Activated CD4-positive, alpha-beta T cell treated with anti-CD3 and anti-CD28 coated beads for 24 hours (primary cell): ENCODE results near the gene PPP2R3A.
"Not testable (repeated sequence)": the region's sequence is repeated elsewhere in the genome, so short reads cannot be mapped to it uniquely, and the experiment has no call there.

Source experiments
- DNase-seq, 2 donors: peaks; one replicate each; pipeline ENCODE4 v3.0.0-alpha.2; 2020; ENCODE audit warnings: low read depth in 2 of 2

Gene PPP2R3A

DNA sequence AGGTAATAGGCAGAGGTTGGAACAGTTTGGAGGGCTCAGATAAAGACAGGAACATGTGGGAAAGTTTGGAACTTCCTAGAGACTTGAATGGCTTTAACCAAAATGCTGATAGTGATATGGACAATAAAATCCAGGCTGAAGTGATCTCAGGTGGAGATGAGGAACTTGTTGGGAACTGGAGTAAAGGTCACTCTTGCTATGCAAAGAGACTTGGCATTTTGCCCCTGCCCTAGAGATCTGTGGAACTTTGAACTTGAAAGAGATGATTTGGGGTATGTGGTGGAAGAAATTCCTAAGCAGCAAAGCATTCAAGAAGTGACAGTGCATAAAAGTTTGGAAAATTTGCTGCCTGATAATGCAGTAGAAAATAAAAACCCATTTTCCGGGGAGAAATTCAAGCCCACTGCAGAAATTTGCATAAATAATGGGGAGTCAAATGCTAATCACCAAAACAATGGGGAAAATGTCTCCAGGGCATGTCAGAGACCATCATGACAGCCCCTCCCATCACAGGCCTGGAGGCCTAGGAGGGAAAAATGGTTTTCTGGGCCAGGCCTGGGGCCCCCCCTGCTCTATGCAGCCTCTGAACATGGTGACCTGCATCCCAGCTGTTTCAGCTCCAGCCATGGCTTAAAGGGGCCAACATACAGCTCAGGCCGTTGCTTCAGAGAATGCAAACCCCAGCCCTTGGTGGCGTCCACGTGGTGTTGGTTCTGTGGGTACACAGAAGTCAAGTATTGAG is 118.3 kb downstream of the PPP2R3A start:
- DNase-seq = not testable (repeated sequence)

DNA sequence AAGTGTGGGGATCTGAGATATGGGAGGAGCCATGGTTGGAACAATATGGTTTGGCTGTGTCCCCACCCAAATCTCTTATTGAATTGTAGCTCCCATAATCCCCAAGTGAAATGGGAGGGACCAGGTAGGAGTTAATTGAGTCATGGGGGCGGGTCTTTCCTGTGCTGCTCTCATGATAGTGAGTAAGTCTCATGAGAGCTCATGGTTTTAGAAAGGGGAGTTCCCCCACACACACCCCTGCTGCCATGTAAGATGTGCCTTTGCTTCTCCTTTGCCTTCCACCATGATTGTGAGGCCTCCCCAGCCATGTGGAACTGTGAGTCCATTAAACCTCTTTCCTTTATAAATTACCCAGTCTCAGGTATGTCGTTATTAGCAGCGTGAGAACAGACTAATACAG is 119.5 kb downstream of the PPP2R3A start:
- DNase-seq = not testable (repeated sequence)

DNA sequence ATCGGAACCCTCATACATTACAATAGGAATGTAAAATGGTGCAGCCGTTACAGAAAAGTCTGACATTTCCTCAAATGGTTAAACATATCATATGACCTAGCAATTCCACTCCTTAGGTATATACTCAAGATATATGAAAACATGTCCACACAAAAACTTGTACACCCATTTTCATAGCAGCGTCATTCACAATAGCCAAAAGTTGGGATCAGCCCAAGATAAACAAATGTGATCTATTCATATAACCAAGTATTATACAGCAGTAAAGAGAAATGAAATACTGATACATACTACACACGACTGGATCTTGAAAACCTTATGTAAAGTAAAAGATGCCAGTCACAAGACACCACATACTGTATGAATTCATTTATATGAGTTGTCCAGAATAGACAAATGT is 128.2 kb downstream of the PPP2R3A start:
- DNase-seq = no peak

DNA sequence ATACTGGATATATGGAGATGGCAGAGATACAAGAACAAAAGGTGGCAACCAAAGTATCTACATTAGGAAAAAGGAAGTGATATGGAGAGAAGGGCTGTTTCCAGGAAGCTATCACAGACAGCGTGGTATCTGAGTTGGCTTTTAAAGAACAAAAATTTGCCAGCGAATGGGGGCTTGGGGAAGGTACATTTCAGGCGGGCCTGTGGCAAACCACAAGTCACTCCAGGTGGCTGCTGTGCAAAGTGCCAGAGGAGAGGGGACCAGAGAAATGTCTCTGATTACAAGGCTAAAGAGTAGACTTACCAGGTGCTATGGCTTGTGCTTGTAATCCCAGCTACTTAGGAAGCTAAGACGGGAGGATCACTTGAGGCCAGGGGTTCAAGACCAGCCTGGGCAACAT is 139.5 kb downstream of the PPP2R3A start:
- DNase-seq = no peak

DNA sequence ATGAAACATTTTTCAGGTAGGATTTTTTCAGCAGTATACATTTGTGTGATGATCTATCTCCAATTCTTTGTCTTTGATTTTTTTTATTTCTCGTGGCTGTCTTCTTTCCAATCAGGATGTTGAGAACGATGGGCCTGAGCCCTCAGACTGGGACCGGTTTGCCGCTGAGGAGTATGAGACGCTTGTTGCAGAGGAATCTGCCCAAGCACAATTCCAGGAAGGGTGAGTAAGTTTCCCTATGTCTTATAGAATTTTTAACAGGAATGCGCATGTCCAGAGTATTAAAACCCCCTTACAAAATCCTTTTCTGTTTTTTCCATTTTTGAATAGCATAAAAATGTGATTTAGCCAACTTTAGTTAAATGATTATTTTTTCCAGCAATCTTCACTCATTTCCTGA is 140.6 kb downstream of the PPP2R3A start:
- no peak for DNase-seq

DNA sequence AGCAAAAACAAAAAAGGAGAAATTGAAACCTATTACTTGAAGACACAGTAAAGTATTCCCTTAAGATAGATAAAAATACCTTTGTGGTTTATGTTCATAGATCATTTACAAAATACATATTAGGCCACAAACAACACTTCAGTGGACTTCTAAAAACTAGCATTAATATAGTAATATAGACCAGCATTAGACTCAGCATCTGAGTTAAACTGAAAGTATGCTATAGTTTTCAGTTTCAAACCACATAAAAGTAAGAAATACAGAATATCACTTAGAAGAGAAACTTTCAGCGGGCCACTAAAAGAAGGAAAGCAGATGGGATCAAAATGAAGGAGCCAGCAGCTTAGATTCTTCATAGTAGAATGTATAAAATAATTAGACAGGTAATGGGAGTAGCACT is 144.0 kb downstream of the PPP2R3A start:
- DNase-seq = no peak

DNA sequence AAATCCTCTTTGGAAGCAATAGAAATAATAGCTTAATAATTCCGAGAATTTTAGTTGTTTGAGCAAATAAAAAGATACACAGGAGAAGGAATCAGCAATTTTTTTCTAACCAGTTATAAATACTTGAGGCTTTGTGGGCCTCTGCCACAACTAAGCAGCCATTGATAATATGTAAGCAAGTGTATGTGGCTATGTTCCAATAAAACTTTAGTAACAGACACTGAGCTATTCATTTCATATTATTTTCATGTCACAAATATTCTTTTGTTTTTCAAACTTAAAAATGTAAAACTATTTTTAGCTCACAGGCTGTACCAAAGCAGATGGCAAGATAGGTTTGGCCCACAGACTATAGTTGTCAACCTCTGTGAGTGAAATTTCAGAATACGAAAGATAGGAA is 145.0 kb downstream of the PPP2R3A start:
- DNase-seq = no peak

DNA sequence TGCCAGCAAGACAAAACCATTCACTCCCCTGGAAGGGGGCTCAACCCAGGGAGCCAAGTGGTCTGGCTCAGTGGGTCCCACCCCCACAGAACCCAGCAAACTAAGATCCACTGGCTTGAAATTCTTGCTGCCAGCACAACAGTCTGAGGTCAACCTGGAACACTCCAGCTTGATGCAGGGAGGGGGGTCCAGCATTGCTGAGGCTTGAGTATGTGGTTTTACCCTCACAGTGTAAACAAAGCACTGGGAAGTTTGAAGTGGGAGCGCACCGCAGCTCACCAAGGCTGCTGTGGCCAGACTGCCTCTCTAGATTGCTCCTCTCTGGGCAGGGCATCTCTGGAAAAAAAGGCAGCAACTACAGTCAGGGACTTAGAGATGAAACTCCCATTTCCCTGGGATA is 148.9 kb downstream of the PPP2R3A start:
- no peak for DNase-seq

DNA sequence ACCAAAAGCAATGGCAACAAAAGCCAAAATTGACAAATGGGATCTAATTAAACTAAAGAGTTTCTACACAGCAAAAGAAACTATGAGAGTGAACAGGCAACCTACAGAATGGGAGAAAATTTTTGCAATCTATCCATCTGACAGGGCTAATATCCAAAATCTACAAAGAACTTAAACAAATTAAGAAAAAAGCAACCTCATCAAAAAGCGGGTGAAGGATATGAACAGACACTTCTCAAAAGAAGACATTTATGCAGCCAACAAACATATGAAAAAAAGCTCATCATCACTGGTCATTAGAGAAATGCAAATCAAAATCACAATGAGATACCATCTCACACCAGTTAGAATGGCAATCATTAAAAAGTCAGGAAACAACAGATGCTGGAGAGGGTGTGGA is 153.8 kb downstream of the PPP2R3A start:
- DNase-seq = not testable (repeated sequence)

DNA sequence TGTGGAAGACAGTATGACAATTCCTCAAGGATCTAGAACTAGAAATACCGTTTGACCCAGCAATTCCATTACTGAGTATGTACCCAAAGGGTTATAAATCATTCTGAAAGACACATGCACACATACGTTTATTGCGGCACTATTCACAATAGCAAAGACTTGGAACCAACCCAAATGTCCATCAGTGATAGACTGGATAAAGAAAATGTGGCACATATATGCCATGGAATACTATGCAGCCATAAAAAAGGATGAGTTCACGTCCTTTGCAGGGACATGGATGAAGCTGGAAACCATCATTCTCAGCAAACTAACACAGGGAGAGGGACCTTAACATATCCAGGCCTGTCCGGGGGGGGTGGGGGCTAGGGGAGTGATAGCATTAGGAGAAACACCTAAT is 154.3 kb downstream of the PPP2R3A start:
- DNase-seq = not testable (repeated sequence)

DNA sequence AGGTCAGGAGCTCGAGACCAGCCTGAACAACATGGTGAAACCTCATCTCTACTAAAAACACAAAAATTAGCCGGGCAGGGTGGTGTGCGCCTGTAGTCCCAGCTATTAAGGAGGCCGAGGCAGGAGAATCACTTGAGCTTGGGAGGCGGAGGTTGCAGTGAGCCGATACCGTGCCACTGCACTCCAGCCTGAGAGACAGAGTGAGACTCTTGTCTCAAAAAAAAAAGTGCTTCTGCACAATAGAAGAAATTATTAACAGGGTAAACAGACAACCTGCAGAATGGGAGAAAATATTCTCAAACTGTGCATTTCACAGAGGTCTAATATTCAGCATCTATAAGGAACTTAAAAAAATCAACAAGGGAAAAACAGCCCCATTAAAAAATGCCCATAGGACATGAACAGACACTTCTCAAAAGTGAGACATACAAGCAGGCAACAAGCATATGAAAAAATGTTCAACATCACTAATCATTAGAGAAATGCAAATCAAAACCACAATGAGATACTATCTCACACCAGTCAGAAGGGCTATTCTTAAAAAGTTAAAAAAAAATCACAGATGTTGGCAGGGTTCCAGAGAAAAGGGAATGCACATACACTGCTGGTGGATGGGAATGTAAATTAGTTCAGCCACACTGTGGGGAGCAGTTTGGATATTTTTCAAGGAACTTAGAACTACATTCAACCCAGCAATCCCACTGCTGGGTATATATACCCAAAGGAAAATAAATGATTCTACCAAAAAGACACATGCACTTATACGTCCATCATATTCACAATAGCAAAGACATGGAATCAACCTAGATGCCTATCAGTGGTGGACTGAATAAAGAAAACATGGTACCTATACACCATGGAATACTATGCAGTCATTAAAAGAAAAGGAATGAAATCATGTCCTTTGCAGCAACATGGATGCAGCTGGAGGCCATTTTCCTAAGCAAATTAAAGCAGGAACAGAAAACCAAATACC is 155.1 kb downstream of the PPP2R3A start:
- no peak for DNase-seq

DNA sequence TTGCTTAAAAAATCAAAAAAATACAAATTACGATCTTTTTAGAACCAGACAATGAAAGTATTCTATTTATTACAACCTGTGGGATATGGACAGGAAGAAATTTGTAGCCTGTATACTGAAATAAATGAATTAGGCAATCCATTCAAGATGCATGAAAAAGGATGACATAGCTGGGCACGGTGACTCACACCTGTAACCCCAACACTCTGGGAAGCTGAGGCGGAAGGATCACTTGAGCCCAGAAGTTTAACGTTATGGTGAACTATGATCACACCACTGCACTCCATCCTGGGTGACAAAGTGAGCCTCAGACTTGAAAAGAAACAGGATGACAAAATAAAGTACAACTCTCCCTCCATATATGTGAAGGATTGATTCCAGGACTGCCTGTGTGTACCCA is 156.5 kb downstream of the PPP2R3A start:
- DNase-seq = no peak

DNA sequence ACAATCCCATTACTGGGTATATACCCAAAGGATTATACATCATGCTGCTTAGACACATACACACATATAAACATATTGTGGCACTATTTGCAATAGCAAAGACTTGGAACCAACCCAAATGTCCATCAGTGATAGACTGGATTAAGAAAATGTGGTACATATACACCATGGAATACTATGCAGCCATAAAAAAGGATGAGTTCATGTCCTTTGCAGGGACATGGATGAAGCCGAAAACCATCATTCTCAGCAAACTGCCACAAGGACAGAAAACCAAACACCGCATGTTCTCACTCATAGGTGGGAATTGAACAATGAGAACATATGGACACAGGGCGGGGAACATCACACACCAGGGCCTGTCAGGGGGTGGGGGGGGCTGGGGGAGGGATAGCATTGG is 166.1 kb downstream of the PPP2R3A start:
- not testable (repeated sequence) for DNase-seq

DNA sequence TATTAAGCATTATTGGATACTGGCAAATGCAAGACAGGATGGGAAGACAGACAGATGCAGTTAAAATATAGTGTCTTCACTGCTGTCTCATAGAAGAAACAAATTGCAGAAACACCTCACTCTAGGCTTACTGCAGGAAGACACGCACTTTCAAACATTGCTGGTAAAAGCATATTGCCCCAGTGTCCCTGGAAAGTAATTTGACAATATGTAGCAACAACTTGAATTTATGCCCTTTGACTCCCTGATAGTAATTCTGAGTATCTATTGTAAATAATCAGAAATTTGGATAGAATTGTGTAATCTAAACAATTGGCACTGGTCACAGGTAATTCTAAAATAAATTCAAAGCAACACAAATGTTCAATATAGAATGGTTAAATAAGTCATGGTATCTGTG is 168.6 kb downstream of the PPP2R3A start:
- DNase-seq = no peak

DNA sequence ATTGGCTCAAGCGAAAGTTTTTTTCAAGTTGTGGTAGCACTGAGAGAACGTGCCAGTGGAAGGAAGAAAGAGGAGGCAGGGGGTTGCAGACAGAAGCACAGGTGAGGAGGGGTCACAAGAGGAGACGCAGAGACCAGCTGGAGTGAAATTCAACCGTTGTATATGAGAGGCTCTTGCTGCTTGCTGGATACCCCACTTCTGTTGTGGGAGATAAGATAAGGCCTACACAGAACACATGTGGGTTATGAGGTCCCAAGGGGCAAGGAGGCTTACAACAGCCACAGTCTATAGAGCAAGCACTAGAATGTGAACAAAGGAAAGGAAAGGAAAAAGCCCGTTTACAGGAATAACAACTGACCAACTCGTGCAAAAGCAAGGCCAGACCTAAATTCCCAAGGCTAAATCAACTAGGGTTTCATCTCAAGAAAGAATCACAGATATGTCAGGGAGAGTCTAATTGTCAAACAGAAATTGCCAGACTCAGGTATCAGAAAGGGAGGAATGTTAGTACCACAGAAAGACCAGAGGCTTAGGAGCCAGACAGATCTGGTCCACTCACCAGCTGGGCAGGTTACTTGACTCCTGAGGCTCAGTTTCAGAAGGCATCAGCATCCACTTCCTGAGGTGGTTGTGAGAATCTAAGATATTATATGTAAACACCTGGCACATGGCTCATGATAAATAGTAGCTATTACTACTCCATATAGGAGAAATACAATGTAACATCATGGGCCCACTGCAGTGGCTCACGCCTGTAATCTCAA is 169.7 kb downstream of the PPP2R3A start:
- no peak for DNase-seq

DNA sequence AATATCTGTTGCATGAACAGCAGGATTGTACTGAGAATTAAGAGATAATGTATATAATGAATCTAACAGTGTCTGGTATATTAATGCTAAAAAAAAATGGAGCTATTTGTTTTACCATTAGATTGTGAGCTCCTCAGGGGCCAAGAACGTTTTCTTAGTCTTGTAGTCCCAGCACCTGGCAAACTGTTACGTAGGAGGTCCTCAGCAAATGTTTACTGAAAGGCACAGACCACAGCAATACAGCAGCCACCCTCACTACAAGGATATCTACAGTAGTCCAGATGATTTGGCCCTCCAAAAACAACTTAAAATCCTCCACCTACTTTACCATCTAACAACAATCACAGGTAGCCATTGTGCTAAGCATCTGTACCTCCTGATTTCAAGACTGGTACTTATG is 170.9 kb downstream of the PPP2R3A start:
- DNase-seq = no peak

DNA sequence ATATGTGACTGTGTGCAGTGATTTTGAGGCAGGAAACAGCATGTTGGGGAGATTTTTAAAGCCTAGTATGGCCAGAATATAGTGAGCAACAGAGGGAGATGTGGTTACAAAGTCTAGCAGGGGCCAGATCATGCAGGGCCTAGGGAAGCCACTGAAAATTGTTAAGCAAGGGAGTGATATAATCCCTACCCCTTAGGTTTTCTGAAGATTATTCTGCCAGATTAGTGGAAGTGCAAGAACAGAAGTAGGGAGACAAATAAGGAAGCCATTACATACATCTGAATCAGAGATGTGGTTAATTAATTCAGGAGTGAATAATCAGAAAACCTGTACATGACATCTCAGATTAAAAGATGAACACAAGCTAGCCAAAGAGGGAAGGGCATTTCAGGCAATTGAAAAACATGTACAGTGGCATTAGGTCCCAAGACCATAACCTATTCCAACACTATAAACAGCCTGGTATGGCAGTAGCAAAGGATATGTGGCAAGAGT is 175.8 kb downstream of the PPP2R3A start:
- no peak for DNase-seq

DNA sequence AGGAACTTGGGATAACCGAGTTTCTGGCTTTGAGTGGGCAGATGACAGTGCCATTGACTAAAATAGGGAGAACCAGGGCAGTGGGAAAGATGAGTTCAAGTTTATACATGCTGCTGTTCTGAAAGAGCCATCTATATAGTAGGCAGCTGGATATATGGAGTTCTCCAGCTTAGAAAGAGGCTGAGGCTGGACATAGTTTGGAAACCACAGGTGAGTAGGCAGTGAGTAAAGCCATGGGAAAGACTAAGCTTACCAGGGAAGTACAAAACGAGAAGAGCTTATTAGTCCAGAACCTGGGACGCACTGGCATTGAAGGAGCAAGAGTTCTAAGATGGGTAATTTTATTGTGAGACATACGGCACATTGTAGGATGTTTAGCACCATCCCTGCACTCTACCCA is 176.4 kb downstream of the PPP2R3A start:
- DNase-seq = no peak

DNA sequence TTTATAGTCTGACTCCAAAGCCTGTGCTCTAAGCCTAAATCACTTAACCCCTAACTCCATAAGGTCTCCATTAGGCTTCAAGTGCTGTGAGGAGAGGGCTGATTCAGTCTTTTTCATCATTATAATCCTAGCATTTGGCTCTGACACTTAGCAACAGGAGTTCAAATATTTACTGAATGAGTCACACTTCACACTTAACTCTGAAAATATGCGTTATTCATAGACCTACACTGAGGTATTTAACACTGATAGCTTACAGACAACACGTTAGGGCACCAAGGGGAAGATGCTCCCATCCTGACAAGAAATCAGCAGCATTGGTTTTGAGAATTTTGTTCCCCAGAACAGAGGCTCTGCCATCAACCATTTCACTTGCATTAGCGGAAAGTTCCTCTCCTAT is 177.1 kb downstream of the PPP2R3A start:
- no peak for DNase-seq

DNA sequence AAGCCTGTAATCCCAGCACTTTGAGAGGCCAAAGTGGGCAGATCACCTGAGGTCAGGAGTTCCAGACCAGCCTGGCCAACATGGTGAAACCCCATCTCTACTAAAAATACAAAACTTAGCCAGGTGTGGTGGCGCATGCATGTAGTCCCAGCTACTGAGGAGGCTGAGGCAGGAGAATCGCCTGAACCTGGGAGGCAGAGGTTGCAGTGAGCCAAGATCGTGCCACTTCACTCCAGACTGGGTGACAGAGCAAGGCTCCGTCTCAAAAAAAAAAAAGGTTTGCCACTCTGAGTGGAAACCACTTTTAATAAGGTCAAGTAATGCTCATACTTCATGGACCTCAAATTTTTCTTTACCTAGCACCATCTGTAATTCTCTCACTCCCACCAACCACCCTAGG is 178.9 kb downstream of the PPP2R3A start:
- DNase-seq = not testable (repeated sequence)

DNA sequence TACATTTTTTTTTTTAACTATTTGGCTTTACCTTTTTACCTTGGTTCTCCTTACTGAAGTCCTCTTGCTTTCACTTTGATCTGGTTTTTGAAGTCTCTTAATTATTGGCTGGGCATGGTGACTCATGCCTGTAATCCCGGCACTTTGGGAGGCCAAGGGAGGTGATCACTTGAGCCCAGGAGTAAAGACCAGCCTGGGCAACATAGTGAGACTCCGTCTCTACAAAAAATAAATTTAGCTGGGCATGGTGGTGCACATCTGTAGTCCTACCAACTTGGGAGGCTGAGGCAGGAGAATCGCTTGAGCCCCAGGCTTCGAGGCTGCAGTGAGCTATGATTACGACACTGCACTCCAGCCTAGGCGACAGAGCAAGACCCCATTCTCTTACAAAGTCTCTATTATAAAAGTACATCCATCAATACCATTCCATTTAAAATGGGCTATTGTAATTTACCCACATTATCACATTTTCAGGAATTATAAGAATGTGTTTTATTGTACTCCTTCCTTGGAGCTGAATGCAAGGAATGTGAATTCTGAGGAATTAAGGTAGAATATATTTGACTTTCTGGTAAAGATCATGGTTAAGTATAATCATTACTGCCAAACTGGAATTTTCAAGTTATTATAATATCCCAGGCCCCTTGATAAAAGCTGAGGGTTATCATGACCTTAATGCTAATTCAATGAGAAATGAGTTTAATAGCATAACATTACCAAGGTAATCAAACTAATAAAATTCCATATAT is 181.6 kb downstream of the PPP2R3A start:
- DNase-seq = no peak
